ENCODE measurements around the gene PACS2. TPM values are rescaled to one million over a fixed set of nuclear protein-coding genes. Genes with fewer than 3 reads are reported as not detected.
"Not testable (repeated sequence)": the region's sequence is repeated elsewhere in the genome, so short reads cannot be mapped to it uniquely, and the experiment has no call there.

The PACS2 gene
- polyA plus RNA-seq, 4 donors = 55.9 to 91.9 (median 67.4) TPM

- DNase-seq (ENCODE audit: low read depth in 4 of 4, low spot score in 3 of 4) = no peak
Measured at GRCh38 chr14:105348169-105348944, 33.8 kb downstream of the PACS2 start.

- no peak for DNase-seq (ENCODE audit: low read depth in 4 of 4, low spot score in 3 of 4)
Measured at GRCh38 chr14:105348945-105349699, 34.6 kb downstream of the PACS2 start.

- no peak for DNase-seq (ENCODE audit: low read depth in 4 of 4, low spot score in 3 of 4)
Measured at GRCh38 chr14:105349992-105350391, 35.4 kb downstream of the PACS2 start.

GRCh38 chr14:105350450-105351244 lies 36.1 kb downstream of the PACS2 start:
- no peak for DNase-seq (ENCODE audit: low read depth in 4 of 4, low spot score in 3 of 4)

GRCh38 chr14:105351410-105351809 lies 36.9 kb downstream of the PACS2 start:
- no peak for DNase-seq (ENCODE audit: low read depth in 4 of 4, low spot score in 3 of 4)

GRCh38 chr14:105351920-105352851 lies 37.6 kb downstream of the PACS2 start:
- DNase-seq (ENCODE audit: low read depth in 4 of 4, low spot score in 3 of 4) = peak; percentile 59 to 80 (median 72)

- no peak for DNase-seq (ENCODE audit: low read depth in 4 of 4, low spot score in 3 of 4)
Measured at GRCh38 chr14:105353136-105353535, 38.6 kb downstream of the PACS2 start.

GRCh38 chr14:105354541-105354940 lies 40.0 kb downstream of the PACS2 start:
- DNase-seq (ENCODE audit: low read depth in 4 of 4, low spot score in 3 of 4) = no peak

- no peak for DNase-seq (ENCODE audit: low read depth in 4 of 4, low spot score in 3 of 4)
Measured at GRCh38 chr14:105355049-105355575, 40.6 kb downstream of the PACS2 start.

- no peak for DNase-seq (ENCODE audit: low read depth in 4 of 4, low spot score in 3 of 4)
Measured at GRCh38 chr14:105355850-105356604, 41.5 kb downstream of the PACS2 start.

- DNase-seq (ENCODE audit: low read depth in 4 of 4, low spot score in 3 of 4) = no peak
Measured at GRCh38 chr14:105356927-105357326, 42.4 kb downstream of the PACS2 start.

- no peak for DNase-seq (ENCODE audit: low read depth in 4 of 4, low spot score in 3 of 4)
Measured at GRCh38 chr14:105357626-105358025, 43.1 kb downstream of the PACS2 start.

- no peak for DNase-seq (ENCODE audit: low read depth in 4 of 4, low spot score in 3 of 4)
Measured at GRCh38 chr14:105358140-105358846, 43.7 kb downstream of the PACS2 start.

GRCh38 chr14:105358943-105359342 lies 44.4 kb downstream of the PACS2 start:
- no peak for DNase-seq (ENCODE audit: low read depth in 4 of 4, low spot score in 3 of 4)

- not testable (repeated sequence) for DNase-seq (ENCODE audit: low read depth in 4 of 4, low spot score in 3 of 4)
Measured at GRCh38 chr14:105361412-105361811, 46.9 kb downstream of the PACS2 start.

- no peak for DNase-seq (ENCODE audit: low read depth in 4 of 4, low spot score in 3 of 4)
Measured at GRCh38 chr14:105363847-105364708, 49.5 kb downstream of the PACS2 start.

- no peak for DNase-seq (ENCODE audit: low read depth in 4 of 4, low spot score in 3 of 4)
Measured at GRCh38 chr14:105365101-105365500, 50.6 kb downstream of the PACS2 start.
